ENCODE data around the gene MOGAT2.

Gene MOGAT2

DNA sequence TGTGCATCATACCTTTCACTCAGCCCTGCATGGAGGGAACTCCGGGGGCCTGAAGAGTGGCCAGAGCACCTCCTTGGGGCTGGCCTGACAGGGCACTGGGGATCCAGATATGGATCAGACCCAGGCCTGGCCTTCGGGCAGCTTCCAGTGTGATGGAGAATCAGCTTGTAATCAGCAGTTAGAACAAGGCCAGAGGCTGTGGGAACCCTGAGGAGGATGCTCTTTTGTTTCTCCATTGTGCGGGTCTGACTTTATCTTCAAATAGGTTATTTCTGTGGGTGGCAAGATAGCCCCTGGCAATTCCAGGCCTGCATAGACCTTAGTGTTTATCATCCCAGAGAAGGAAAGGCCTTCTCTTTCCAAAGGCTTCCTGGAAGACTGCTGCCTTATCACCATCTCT lies 63.2 kb downstream of the MOGAT2 start:
- no peak for DNase-seq (ENCODE audit: low spot score)

DNA sequence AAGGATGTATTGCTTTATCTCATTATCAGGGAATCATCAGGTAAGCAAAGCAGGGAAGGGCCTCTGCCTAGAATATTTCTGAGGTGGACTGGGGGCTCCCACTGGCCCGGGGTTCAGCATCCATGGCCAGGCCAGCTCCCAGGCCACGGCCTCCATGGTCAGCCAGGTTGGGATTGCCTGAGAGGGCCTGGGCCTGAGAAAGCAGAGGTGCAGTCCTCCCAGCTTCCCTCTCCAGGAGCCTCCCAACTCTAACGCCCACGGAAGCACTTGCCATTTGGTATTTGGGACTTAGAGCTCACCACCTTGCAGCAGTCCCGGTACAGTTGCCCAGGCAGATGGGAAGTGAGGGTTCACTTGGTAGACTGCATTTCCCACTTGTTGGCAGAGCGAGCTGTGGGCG lies 63.7 kb downstream of the MOGAT2 start:
- no peak for DNase-seq (ENCODE audit: low spot score)

DNA sequence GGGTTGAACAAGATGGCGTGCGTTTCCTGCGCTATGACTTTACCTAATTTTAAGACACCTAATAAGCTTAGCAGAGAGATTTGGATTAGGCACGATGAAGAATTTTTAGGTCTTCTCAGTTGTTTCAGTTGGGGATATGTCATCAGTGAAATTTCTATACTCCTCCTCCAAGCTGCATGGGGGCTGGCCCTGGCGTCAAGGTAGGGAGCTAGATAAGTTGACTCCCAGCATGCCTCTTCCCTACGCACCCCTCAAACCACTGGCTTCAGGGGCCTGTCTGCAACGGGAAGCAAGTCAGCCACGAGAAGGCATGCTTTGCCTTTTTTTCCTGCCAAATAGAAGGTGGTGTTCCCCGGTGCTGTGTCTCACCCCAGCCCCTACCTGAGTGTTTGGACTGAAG lies 64.2 kb downstream of the MOGAT2 start:
- DNase-seq (ENCODE audit: low spot score): no peak

Measured in pons (tissue), 1 donor.